Panc1 (cell line): ENCODE results near the gene RSPO4. TPM values are rescaled to one million over a fixed set of nuclear protein-coding genes. Genes with fewer than 3 reads are reported as not detected.
"Not testable (repeated sequence)": the region's sequence is repeated elsewhere in the genome, so short reads cannot be mapped to it uniquely, and the experiment has no call there.

Experiments
- ATAC-seq: fragments of 200-7000 bp; cut with Tn5 transposase; 2 replicates; pipeline ENCODE4 v1.9.1; 2020; ENCODE audit warnings: mild to moderate bottlenecking, moderate library complexity
- BruUV-seq: library from RNA; stranded (reverse); fragments of 400-500 nt; replicated peaks from 2 replicates; lab custom pipeline; 2021; lab: Mats Ljungman, UMichigan
- CTCF ChIA-PET: fragments of 300-600 bp; sonication (Branson Sonifier 250); formaldehyde crosslinking; loops from one replicate; lab custom pipeline; 2022; ENCODE audit warnings: antibody characterized with exemption; lab: Charles Lee
- POLR2A ChIA-PET: fragments of 300-600 bp; sonication (Branson Sonifier 250); formaldehyde crosslinking; loops from one replicate; lab custom pipeline; 2022; ENCODE audit warnings: antibody characterized with exemption; lab: Charles Lee
- DNase-seq: peaks from one replicate; pipeline ENCODE4 v3.0.0-alpha.2; 2010; ENCODE audit warnings: low read depth, low spot score
- H3K27ac ChIP-seq: 2 replicates; pipeline ENCODE4 v1.5.1; 2011; ENCODE audit warnings: mild to moderate bottlenecking, low read length, inconsistent platforms
- H3K27me3 ChIP-seq: fragments of 200-500 bp; sonication (Bioruptor generic); 2 replicates; pipeline ENCODE4 v1.6.0; 2014; ENCODE audit warnings: low read length, inconsistent platforms; ENCODE audit not compliant: control insufficient read depth, insufficient read depth
- H3K36me3 ChIP-seq: fragments of 200-500 bp; sonication (Bioruptor generic); 2 replicates; pipeline ENCODE4 v1.5.1; 2014; ENCODE audit warnings: inconsistent platforms, mild to moderate bottlenecking, low read length, moderate library complexity; ENCODE audit not compliant: control insufficient read depth, insufficient read depth
- H3K4me1 ChIP-seq: 2 replicates; pipeline ENCODE4 v1.5.1; 2011; ENCODE audit warnings: inconsistent platforms, mild to moderate bottlenecking, low read length, moderate library complexity; ENCODE audit not compliant: control insufficient read depth, insufficient read depth
- H3K4me3 ChIP-seq, 2 experiments: 2 replicates each; pipeline ENCODE4 v1.5.1; 2011 to 2012; ENCODE audit warnings: low read depth in 2 of 2, low read length in 2 of 2, mild to moderate bottlenecking in 2 of 2, inconsistent platforms in 1 of 2, moderate library complexity in 1 of 2
- H3K9me3 ChIP-seq: fragments of 200-500 bp; sonication (Bioruptor generic); 2 replicates; pipeline ENCODE4 v1.5.1; 2014; ENCODE audit warnings: low read depth, mild to moderate bottlenecking, inconsistent platforms, low read length, moderate library complexity; ENCODE audit not compliant: control insufficient read depth, insufficient read depth
- POLR2AphosphoS5 ChIP-seq: IDR thresholded peaks from 2 replicates; pipeline ENCODE4 v1.6.1; 2012; ENCODE audit warnings: mild to moderate bottlenecking, low read depth, low read length, moderate library complexity
- SIN3A ChIP-seq: IDR thresholded peaks from 2 replicates; pipeline ENCODE4 v1.6.1; 2012; ENCODE audit warnings: low read depth, mild to moderate bottlenecking, low read length, moderate library complexity, borderline replicate concordance; ENCODE audit not compliant: insufficient read depth
- TCF7L2 ChIP-seq: IDR thresholded peaks from 2 replicates; pipeline ENCODE4 v1.6.1; 2011; ENCODE audit warnings: mild to moderate bottlenecking, low read depth, low read length, inconsistent platforms
- in situ Hi-C: cut with HindIII; loops from 2 replicates; pipeline ENCODE4 v1.10.0; 2016; ENCODE audit warnings: low sequenced_read_pairs, low pct_unique_long_range_greater_than_20kb
- intact Hi-C: fragments of 100-400 bp; cut with micrococcal nuclease; formaldehyde crosslinking; loops from one replicate; pipeline ENCODE4 v1.10.0; 2022; ENCODE audit not compliant: unreplicated experiment
- total RNA-seq: library from RNA; stranded (reverse); gene quantifications from one replicate; pipeline ENCODE4 v1.2.1, GENCODE V29; 2021; ENCODE audit not compliant: unreplicated experiment
- TF ChIP-seq, protein P1 (sequence below), 2 experiments: IDR thresholded peaks; 2 replicates each; pipeline ENCODE4 v1.6.1; 2011 to 2012; ENCODE audit warnings: low read depth in 2 of 2, control low read depth in 1 of 2, low read length in 1 of 2, mild to moderate bottlenecking in 1 of 2, moderate library complexity in 1 of 2; ENCODE audit not compliant: insufficient read depth in 1 of 2
- TF ChIP-seq, protein P2 (sequence below): fragments of 450-650 bp; IDR thresholded peaks from 2 replicates; pipeline ENCODE4 v1.5.1; 2017; ENCODE audit warnings: mild to moderate bottlenecking

The RSPO4 gene
- total RNA-seq, 1 experiment from 2014 or later, result 0.54 TPM

DNA sequence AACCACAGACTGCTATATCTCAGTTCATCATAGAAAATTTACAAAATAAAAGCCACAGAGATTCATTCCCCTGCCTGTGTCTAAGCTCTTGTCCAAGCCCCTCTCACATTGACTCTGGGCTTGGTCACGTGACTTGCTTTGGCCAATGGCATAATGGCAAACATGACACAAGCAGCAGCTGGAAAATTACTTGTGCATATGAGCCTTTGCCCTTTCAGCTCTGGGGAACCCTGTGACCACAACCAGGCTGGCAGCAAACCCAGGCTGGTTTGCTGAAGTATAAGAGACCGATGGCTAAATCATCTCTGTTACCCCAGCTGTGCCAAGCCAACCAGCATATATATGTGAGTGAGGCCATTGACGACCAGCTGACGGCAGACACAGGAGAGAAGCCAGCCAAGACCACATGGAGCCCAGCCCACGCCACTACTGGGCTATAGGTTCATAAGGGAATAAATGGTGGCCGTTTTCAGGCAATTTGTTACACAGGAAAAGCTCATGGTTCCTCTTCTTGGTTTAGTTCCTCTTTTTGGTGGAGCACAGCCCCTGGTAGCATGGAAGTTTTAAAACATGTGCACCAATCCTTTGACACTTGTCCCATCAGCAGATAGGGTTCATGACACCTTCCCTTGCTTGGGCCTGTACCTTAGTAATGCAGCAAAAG lies 31.8 kb upstream of the RSPO4 start:
- ATAC-seq (no peak), DNase-seq (no peak)
- in situ Hi-C loops (no loop called here), intact Hi-C loops (no loop called here)
- no TSS peak for BruUV-seq
- Histone ChIP-seq H3K27me3 (no peaks in the 10 kb centered on the region; the same call in 1 of the 2 replicates), H3K4me3 (no peak overlapping the region), H3K9me3 (no peaks in the 10 kb centered on the region), H3K36me3 (no peaks in the 10 kb centered on the region), H3K27ac (no peak overlapping the region), H3K4me1 (no peaks in the 10 kb centered on the region)
- CTCF ChIA-PET, result no interaction called here
- TF ChIP-seq TCF7L2 (no peak), SIN3A (no peak), POLR2AphosphoS5 (no peak)
- TF ChIP-seq, protein P1, sequence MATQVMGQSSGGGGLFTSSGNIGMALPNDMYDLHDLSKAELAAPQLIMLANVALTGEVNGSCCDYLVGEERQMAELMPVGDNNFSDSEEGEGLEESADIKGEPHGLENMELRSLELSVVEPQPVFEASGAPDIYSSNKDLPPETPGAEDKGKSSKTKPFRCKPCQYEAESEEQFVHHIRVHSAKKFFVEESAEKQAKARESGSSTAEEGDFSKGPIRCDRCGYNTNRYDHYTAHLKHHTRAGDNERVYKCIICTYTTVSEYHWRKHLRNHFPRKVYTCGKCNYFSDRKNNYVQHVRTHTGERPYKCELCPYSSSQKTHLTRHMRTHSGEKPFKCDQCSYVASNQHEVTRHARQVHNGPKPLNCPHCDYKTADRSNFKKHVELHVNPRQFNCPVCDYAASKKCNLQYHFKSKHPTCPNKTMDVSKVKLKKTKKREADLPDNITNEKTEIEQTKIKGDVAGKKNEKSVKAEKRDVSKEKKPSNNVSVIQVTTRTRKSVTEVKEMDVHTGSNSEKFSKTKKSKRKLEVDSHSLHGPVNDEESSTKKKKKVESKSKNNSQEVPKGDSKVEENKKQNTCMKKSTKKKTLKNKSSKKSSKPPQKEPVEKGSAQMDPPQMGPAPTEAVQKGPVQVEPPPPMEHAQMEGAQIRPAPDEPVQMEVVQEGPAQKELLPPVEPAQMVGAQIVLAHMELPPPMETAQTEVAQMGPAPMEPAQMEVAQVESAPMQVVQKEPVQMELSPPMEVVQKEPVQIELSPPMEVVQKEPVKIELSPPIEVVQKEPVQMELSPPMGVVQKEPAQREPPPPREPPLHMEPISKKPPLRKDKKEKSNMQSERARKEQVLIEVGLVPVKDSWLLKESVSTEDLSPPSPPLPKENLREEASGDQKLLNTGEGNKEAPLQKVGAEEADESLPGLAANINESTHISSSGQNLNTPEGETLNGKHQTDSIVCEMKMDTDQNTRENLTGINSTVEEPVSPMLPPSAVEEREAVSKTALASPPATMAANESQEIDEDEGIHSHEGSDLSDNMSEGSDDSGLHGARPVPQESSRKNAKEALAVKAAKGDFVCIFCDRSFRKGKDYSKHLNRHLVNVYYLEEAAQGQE (IDR thresholded peaks at IDR 0.05; ENCODE audit: insufficient read depth in 1 of 2, low read depth in 2 of 2, low read length in 1 of 2), result no peak
- TF ChIP-seq, protein P2, sequence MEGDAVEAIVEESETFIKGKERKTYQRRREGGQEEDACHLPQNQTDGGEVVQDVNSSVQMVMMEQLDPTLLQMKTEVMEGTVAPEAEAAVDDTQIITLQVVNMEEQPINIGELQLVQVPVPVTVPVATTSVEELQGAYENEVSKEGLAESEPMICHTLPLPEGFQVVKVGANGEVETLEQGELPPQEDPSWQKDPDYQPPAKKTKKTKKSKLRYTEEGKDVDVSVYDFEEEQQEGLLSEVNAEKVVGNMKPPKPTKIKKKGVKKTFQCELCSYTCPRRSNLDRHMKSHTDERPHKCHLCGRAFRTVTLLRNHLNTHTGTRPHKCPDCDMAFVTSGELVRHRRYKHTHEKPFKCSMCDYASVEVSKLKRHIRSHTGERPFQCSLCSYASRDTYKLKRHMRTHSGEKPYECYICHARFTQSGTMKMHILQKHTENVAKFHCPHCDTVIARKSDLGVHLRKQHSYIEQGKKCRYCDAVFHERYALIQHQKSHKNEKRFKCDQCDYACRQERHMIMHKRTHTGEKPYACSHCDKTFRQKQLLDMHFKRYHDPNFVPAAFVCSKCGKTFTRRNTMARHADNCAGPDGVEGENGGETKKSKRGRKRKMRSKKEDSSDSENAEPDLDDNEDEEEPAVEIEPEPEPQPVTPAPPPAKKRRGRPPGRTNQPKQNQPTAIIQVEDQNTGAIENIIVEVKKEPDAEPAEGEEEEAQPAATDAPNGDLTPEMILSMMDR, result no peak
- POLR2A ChIA-PET, result interaction anchor here (0.7 kb wide), 1 partner anchor 99 kb away, joined by 3 read pairs; no protein-coding TSS in a partner anchor

DNA sequence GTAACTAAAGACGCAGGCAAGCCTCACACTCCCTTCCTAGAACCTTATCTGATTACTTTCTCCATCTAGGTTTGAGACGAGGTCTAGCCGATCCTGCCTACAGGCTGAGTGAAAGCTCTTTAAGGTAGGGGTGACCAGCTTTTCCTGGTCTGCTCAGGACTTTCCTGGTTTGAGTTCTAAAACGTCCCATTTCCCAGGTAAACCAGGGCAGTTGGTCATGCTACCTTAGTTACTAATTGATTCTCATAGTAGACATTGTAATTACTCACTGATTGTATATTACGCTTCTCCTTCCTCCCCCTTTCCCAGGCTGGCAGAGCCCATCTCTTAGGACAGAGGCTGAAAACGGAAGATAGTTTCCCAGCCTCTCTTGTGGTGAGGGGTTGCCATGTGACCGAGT lies 27.9 kb upstream of the RSPO4 start:
- no peak for TF ChIP-seq SIN3A
- TF ChIP-seq, protein P1 (IDR thresholded peaks at IDR 0.05; ENCODE audit: insufficient read depth in 1 of 2, low read depth in 2 of 2, low read length in 1 of 2), result no peak
- no peak for TF ChIP-seq POLR2AphosphoS5
- no peak for TF ChIP-seq TCF7L2
- TF ChIP-seq, protein P2, result no peak
- ChIA-PET POLR2A (no interaction called here), CTCF (no interaction called here)
- Histone ChIP-seq H3K27me3 (no peaks in the 10 kb centered on the region; the same call in 1 of the 2 replicates), H3K36me3 (no peaks in the 10 kb centered on the region), H3K4me3 (no peak overlapping the region), H3K4me1 (no peaks in the 10 kb centered on the region), H3K27ac (no peak overlapping the region), H3K9me3 (no peaks in the 10 kb centered on the region)
- ATAC-seq (no peak), DNase-seq (no peak)
- intact Hi-C loops (no loop called here), in situ Hi-C loops (no loop called here)
- BruUV-seq, result no TSS peak

DNA sequence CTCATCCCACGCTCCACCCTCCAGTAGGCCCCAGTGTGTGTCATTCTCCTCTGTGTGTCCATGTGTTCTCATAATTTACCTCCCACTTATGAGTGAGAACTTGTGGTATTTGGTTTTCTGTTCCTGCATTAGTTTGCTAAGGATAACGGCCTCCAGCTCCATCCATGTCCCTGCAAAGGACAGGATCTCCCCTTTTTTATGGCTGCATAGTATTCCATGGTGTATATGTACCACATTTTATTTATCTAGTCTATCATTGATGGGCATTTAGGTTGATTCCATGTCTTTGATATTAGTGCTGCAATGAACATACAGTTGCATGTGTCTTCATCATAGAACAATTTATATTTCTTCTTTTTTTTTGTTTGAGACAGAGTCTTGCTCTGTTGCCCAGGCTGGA lies 24.1 kb upstream of the RSPO4 start:
- ATAC-seq, POLR2A ChIA-PET, H3K27ac ChIP-seq, in situ Hi-C loops, H3K9me3 ChIP-seq, H3K4me3 ChIP-seq, intact Hi-C loops, H3K36me3 ChIP-seq, H3K4me1 ChIP-seq, DNase-seq, CTCF ChIA-PET, BruUV-seq: not testable (repeated sequence)
- peaks cover 18% of the 10 kb centered on the region for H3K27me3 ChIP-seq
